ENCODE measurements around the gene ZNF514.

GRCh38 chr2:95159690-95160449, at the start of gene ZNF514:
- TF ChIP-seq CTCF (IDR thresholded peaks at IDR 0.05) (no peak), POLR2A (IDR thresholded peaks at IDR 0.05) (peak in 1 of 2 donors; percentile 10)

Data from uterus (tissue), 2 donors.